A673 (cell line): ENCODE measurements around the gene TMSB15A. TPM values are rescaled to one million over a fixed set of nuclear protein-coding genes. Genes with fewer than 3 reads are reported as not detected.
A peak's percentile ranks its signal among the peaks of the same experiment; 100 is the strongest.

Experiments
- Bru-seq: library from RNA; stranded (reverse); fragments of 400-500 nt; gene quantifications from one replicate; lab custom pipeline; 2021; lab: Mats Ljungman, UMichigan
- BruChase-seq, 2 experiments: library from RNA; stranded (reverse); fragments of 400-500 nt; gene quantifications; one replicate each; lab custom pipeline; 2021; lab: Mats Ljungman, UMichigan
- BruUV-seq: library from RNA; stranded (reverse); fragments of 400-500 nt; replicated peaks from 2 replicates; lab custom pipeline; 2021; lab: Mats Ljungman, UMichigan
- CTCF ChIA-PET: fragments of 300-600 bp; sonication (Branson Sonifier 250); formaldehyde crosslinking; loops from one replicate; lab custom pipeline; 2022; ENCODE audit warnings: antibody characterized with exemption; lab: Charles Lee
- POLR2A ChIA-PET: fragments of 300-600 bp; sonication (Branson Sonifier 250); formaldehyde crosslinking; loops from one replicate; lab custom pipeline; 2022; ENCODE audit warnings: antibody characterized with exemption; ENCODE audit not compliant: low non-redundant PET; lab: Charles Lee
- DNase-seq: peaks from one replicate; pipeline ENCODE4 v3.0.0-alpha.2; 2015; ENCODE audit warnings: low spot score
- H3K27ac ChIP-seq: fragments of 200-600 bp; sonication (generic); 2 replicates; pipeline ENCODE4 v1.5.1; 2016; ENCODE audit warnings: mixed run types, low read depth, mild to moderate bottlenecking, mixed read lengths, antibody characterized with exemption, low read length; ENCODE audit not compliant: poor library complexity, severe bottlenecking
- H3K27me3 ChIP-seq: fragments of 200-600 bp; sonication (generic); replicated peaks from 2 replicates; pipeline ENCODE4 v1.6.1; 2017; ENCODE audit warnings: mixed run types, low read depth, mild to moderate bottlenecking, mixed read lengths, antibody characterized with exemption, low read length; ENCODE audit not compliant: insufficient read depth, poor library complexity
- H3K36me3 ChIP-seq: fragments of 200-600 bp; sonication (generic); 2 replicates; pipeline ENCODE4 v1.6.1; 2016; ENCODE audit warnings: mixed run types, mild to moderate bottlenecking, mixed read lengths, antibody characterized with exemption, low read length; ENCODE audit not compliant: insufficient read depth, poor library complexity, severe bottlenecking
- H3K4me1 ChIP-seq: fragments of 200-600 bp; sonication (generic); 2 replicates; pipeline ENCODE4 v1.6.1; 2017; ENCODE audit warnings: mixed run types, mild to moderate bottlenecking, mixed read lengths, antibody characterized with exemption, low read length; ENCODE audit not compliant: insufficient read depth, poor library complexity, severe bottlenecking
- H3K4me3 ChIP-seq: fragments of 200-600 bp; sonication (generic); 2 replicates; pipeline ENCODE4 v1.5.1; 2016; ENCODE audit warnings: low read depth, mixed run types, mild to moderate bottlenecking, mixed read lengths, low read length; ENCODE audit not compliant: poor library complexity, severe bottlenecking
- H3K9me3 ChIP-seq: fragments of 200-600 bp; sonication (generic); 2 replicates; pipeline ENCODE4 v1.6.1; 2016; ENCODE audit warnings: mixed run types, low read depth, mild to moderate bottlenecking, mixed read lengths, antibody characterized with exemption, low read length; ENCODE audit not compliant: poor library complexity, severe bottlenecking
- EZH2 ChIP-seq: fragments of 200-600 bp; sonication (generic); IDR thresholded peaks from 2 replicates; pipeline ENCODE4 v1.6.1; 2017; ENCODE audit warnings: borderline replicate concordance, low read depth, mild to moderate bottlenecking, mixed read lengths, antibody characterized with exemption, low read length; ENCODE audit not compliant: poor library complexity, severe bottlenecking
- intact Hi-C: fragments of 100-400 bp; cut with micrococcal nuclease; formaldehyde crosslinking; loops from one replicate; pipeline ENCODE4 v1.10.0; 2022; ENCODE audit not compliant: unreplicated experiment
- long read RNA-seq: library from polyadenylated mRNA; stranded (forward); transcript quantifications from one replicate; pipeline ENCODE4 v2.0.0, GENCODE V29; 2022
- total RNA-seq: library from RNA; stranded (reverse); gene quantifications from 2 replicates; pipeline ENCODE4 v1.2.3, GENCODE V29; 2021
- TF ChIP-seq, protein P1 (sequence below): fragments of 300-800, 200-600 bp; sonication (generic); conservative IDR thresholded peaks from 2 replicates; pipeline ENCODE4 v1.5.1; 2017; ENCODE audit warnings: low read depth, mild to moderate bottlenecking, antibody characterized with exemption, low read length, moderate library complexity, mixed read lengths

Gene TMSB15A
- total RNA-seq (72.7 and 78.3 TPM in 2 replicates), Bru-seq, nascent RNA (percentile 76 among the genes with signal in this experiment), BruChase-seq, experiment 1, labeled RNA remaining after a 2-hour chase (percentile 70 among the genes with signal in this experiment), BruChase-seq, experiment 2, labeled RNA remaining after a 6-hour chase (percentile 80 among the genes with signal in this experiment)
- long read RNA-seq, transcript TMSB15A-201 (3 exons, 685 nt) = major isoform, 59 of 61 reads
- long read RNA-seq, partial matches to known transcripts = 2 of 61 reads
- long read RNA-seq, other reads (novel, unspliced or antisense) = 0 of 61 reads

GRCh38 chrX:102515975-102516941, at the start of gene TMSB15A:
TSS of gene TMSB15A (minus strand) at chrX:102516739.
- H3K9me3 ChIP-seq = no peaks in the 10 kb centered on the region
- no TSS peak for BruUV-seq
- H3K4me3 ChIP-seq = peak within 1 kb of the TSS; percentile 48
- H3K4me1 ChIP-seq = no peaks in the 10 kb centered on the region
- H3K27me3 ChIP-seq = no peaks in the 10 kb centered on the region
- CTCF ChIA-PET = interaction anchor here (1.6 kb wide), 1 partner anchor 448 kb away, joined by 5 read pairs; no protein-coding TSS in a partner anchor
- DNase-seq = peak; percentile 80
- POLR2A ChIA-PET = no interaction called here
- intact Hi-C loops = loop anchor here (10.0 kb wide), 1 partner anchor 349 kb away; no protein-coding TSS in a partner anchor
- no peak for TF ChIP-seq EZH2
- TF ChIP-seq, protein P1, sequence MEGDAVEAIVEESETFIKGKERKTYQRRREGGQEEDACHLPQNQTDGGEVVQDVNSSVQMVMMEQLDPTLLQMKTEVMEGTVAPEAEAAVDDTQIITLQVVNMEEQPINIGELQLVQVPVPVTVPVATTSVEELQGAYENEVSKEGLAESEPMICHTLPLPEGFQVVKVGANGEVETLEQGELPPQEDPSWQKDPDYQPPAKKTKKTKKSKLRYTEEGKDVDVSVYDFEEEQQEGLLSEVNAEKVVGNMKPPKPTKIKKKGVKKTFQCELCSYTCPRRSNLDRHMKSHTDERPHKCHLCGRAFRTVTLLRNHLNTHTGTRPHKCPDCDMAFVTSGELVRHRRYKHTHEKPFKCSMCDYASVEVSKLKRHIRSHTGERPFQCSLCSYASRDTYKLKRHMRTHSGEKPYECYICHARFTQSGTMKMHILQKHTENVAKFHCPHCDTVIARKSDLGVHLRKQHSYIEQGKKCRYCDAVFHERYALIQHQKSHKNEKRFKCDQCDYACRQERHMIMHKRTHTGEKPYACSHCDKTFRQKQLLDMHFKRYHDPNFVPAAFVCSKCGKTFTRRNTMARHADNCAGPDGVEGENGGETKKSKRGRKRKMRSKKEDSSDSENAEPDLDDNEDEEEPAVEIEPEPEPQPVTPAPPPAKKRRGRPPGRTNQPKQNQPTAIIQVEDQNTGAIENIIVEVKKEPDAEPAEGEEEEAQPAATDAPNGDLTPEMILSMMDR = no peak
- peak within 1 kb of the TSS; percentile 63 for H3K27ac ChIP-seq
- H3K36me3 ChIP-seq = no peaks in the 10 kb centered on the region

DNA sequence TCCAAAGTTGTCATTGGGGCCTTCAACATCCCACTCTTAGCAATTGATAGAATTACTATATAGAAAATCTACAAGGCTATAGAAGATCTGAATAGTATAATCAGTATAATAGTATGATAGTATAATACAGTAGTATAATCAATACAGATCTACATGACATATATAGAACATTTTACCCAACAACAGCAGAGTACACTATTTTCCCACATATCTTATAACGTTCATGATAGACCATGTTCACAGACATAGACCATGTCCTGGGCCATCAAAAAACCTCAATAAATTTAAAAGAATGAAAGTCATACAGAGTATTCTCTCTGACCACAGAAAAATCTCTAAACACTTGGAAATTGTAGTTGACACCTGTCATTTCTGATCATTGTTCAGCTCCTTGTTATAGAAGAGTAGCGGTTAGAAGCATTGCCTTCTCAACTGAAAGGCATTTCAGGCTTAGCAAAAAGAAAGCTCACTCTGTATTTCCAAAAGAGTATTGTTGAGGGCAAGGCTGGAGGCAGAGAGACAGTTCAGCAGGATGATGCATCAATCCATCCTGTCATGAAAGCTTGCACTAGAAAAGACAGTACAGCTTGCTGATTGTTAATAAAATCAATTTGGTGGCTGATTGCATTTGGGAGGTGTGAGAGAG, 44.0 kb upstream of the TMSB15A start:
- no TSS peak for BruUV-seq
- DNase-seq = no peak
- intact Hi-C loops = no loop called here
- H3K4me1 ChIP-seq = no peaks in the 10 kb centered on the region
- CTCF ChIA-PET = interaction anchor here (0.6 kb wide), 1 partner anchor 10 kb away, joined by 3 read pairs; no protein-coding TSS in a partner anchor
- H3K27ac ChIP-seq = no peak overlapping the region
- H3K9me3 ChIP-seq = no peaks in the 10 kb centered on the region
- no peak for TF ChIP-seq EZH2
- TF ChIP-seq, protein P1 = no peak
- POLR2A ChIA-PET = no interaction called here
- no peaks in the 10 kb centered on the region for H3K36me3 ChIP-seq
- no peaks in the 10 kb centered on the region for H3K27me3 ChIP-seq
- H3K4me3 ChIP-seq = no peak overlapping the region

GRCh38 chrX:102558607-102559006, 42.1 kb upstream of the TMSB15A start:
- POLR2A ChIA-PET = interaction anchor here (0.6 kb wide), 1 partner anchor 11 kb away, joined by 4 read pairs; no protein-coding TSS in a partner anchor
- Histone ChIP-seq H3K4me1 (no peaks in the 10 kb centered on the region), H3K27me3 (no peaks in the 10 kb centered on the region), H3K9me3 (no peaks in the 10 kb centered on the region), H3K36me3 (no peaks in the 10 kb centered on the region), H3K4me3 (no peak overlapping the region), H3K27ac (no peak overlapping the region)
- no peak for DNase-seq
- no TSS peak for BruUV-seq
- CTCF ChIA-PET = no interaction called here
- no peak for TF ChIP-seq EZH2
- TF ChIP-seq, protein P1 = no peak
- intact Hi-C loops = no loop called here
